Neural crest cell (in vitro differentiated cells): ENCODE data around the gene PM20D2. TPM values are rescaled to one million over a fixed set of nuclear protein-coding genes. Genes with fewer than 3 reads are reported as not detected.

ENCODE experiments used
- DNase-seq: peaks from one replicate; pipeline ENCODE4 v3.0.0; 2021; ENCODE audit warnings: low read depth, mixed read lengths, low spot score
- H3K27ac Mint-ChIP-seq: one replicate; pipeline ENCODE4 v1.8.0; 2021; ENCODE audit warnings: mild to moderate bottlenecking, mixed read lengths; ENCODE audit not compliant: unreplicated experiment
- H3K27me3 Mint-ChIP-seq: 2 replicates; pipeline ENCODE4 v1.8.0; 2021; ENCODE audit warnings: low read depth, mild to moderate bottlenecking, mixed read lengths
- H3K36me3 Mint-ChIP-seq: 2 replicates; pipeline ENCODE4 v1.8.0; 2021; ENCODE audit warnings: low read depth, mild to moderate bottlenecking, mixed read lengths
- H3K4me1 Mint-ChIP-seq: 2 replicates; pipeline ENCODE4 v1.8.0; 2021; ENCODE audit warnings: mixed read lengths
- H3K4me3 Mint-ChIP-seq: one replicate; pipeline ENCODE4 v1.8.0; 2021; ENCODE audit warnings: mild to moderate bottlenecking, mixed read lengths
- H3K9me3 Mint-ChIP-seq: 2 replicates; pipeline ENCODE4 v1.8.0; 2021; ENCODE audit warnings: mixed read lengths
- CTCF ChIP-seq: fragments of 200-600 bp; sonication (generic); conservative IDR thresholded peaks from 2 replicates; pipeline ENCODE4 v1.5.0; 2021; ENCODE audit warnings: antibody characterized with exemption, mild to moderate bottlenecking
- total RNA-seq: library from RNA; stranded (reverse); gene quantifications from 2 replicates; pipeline ENCODE4 v1.2.1, GENCODE V29; 2021

Gene PM20D2
- total RNA-seq, 1 donor from 2014 or later, result 16.5 TPM

GRCh38 chr6:89190741-89191140 lies 44.9 kb downstream of the PM20D2 start:
- TF ChIP-seq CTCF, result no peak
- Mint-ChIP-seq H3K9me3 (peaks cover 8% of the 10 kb centered on the region), H3K36me3 (peaks cover 6% of the 10 kb centered on the region), H3K4me3 (no peak overlapping the region), H3K4me1 (peaks cover 10% of the 10 kb centered on the region), H3K27me3 (no peaks in the 10 kb centered on the region), H3K27ac (no peak overlapping the region)
- no peak for DNase-seq

- Mint-ChIP-seq H3K36me3 (peaks cover 8% of the 10 kb centered on the region), H3K27ac (no peak overlapping the region), H3K9me3 (peaks cover 11% of the 10 kb centered on the region), H3K4me1 (peaks cover 10% of the 10 kb centered on the region), H3K4me3 (no peak overlapping the region), H3K27me3 (no peaks in the 10 kb centered on the region)
- DNase-seq, result no peak
- no peak for TF ChIP-seq CTCF
These were observed 48.7 kb downstream of the PM20D2 start for GRCh38 chr6:89194559-89194958.

- Mint-ChIP-seq H3K36me3 (peaks cover 8% of the 10 kb centered on the region), H3K4me1 (no peaks in the 10 kb centered on the region), H3K27me3 (no peaks in the 10 kb centered on the region), H3K9me3 (peaks cover 11% of the 10 kb centered on the region), H3K27ac (no peak overlapping the region), H3K4me3 (no peak overlapping the region)
- DNase-seq, result no peak
- no peak for TF ChIP-seq CTCF
These were observed 51.3 kb downstream of the PM20D2 start for GRCh38 chr6:89197141-89197540.

- no peaks in the 10 kb centered on the region for H3K27me3 Mint-ChIP-seq
- peaks cover 11% of the 10 kb centered on the region for H3K9me3 Mint-ChIP-seq
- no peak overlapping the region for H3K4me3 Mint-ChIP-seq
- peaks cover 8% of the 10 kb centered on the region for H3K36me3 Mint-ChIP-seq
- DNase-seq, result no peak
- TF ChIP-seq CTCF, result no peak
- no peaks in the 10 kb centered on the region for H3K4me1 Mint-ChIP-seq
- H3K27ac Mint-ChIP-seq, result no peak overlapping the region
These were observed 52.4 kb downstream of the PM20D2 start for GRCh38 chr6:89198235-89198634.

GRCh38 chr6:89199579-89199978 lies 53.7 kb downstream of the PM20D2 start:
- Mint-ChIP-seq H3K4me3 (no peak overlapping the region), H3K27me3 (no peaks in the 10 kb centered on the region), H3K36me3 (peaks cover 6% of the 10 kb centered on the region), H3K27ac (no peak overlapping the region), H3K9me3 (peaks cover 10% of the 10 kb centered on the region), H3K4me1 (no peaks in the 10 kb centered on the region)
- no peak for TF ChIP-seq CTCF
- no peak for DNase-seq
